GM12878 (cell line): Measurements from ENCODE around the gene CCNY. TPM values are rescaled to one million over a fixed set of nuclear protein-coding genes. Genes with fewer than 3 reads are reported as not detected.

Source experiments
- ATAC-seq: fragments of 200-7000 bp; cut with Tn5 transposase; 3 replicates; pipeline ENCODE4 v1.9.1; 2020; ENCODE audit warnings: mild to moderate bottlenecking, moderate library complexity
- BruUV-seq: library from RNA; stranded (reverse); fragments of 400-500 nt; replicated peaks from 2 replicates; lab custom pipeline; 2021; lab: Mats Ljungman, UMichigan
- CTCF ChIA-PET: fragments of 300-600 bp; sonication (Branson Sonifier 250); formaldehyde crosslinking; extraction: SDS; loops from one replicate; lab custom pipeline; 2021; ENCODE audit warnings: inconsistent platforms; lab: Yijun Ruan, JAX
- POLR2A ChIA-PET: fragments of 350-600 bp; formaldehyde crosslinking; extraction: SDS; loops from one replicate; lab custom pipeline; 2021; ENCODE audit warnings: inconsistent platforms; lab: Charles Lee
- RAD21 ChIA-PET: fragments of 300-600 bp; sonication (Branson Sonifier 250); formaldehyde crosslinking; loops from one replicate; lab custom pipeline; 2023; ENCODE audit warnings: antibody characterized with exemption; ENCODE audit not compliant: unreplicated experiment; lab: Charles Lee
- SMC1A ChIA-PET: fragments of 300-600 bp; sonication (Branson Sonifier 250); formaldehyde crosslinking; loops from one replicate; lab custom pipeline; 2023; ENCODE audit not compliant: unreplicated experiment, uncharacterized antibody; lab: Charles Lee
- DNase-seq: peaks from one replicate; pipeline ENCODE4 v3.0.0-alpha.2; 2011; ENCODE audit warnings: low read depth, low spot score
- FAIRE-seq: peaks from 3 replicates; lab custom pipeline; 2011; peaks lifted over from hg19 to GRCh38; lab: Jason Lieb, UNC
- H2AFZ ChIP-seq: 2 replicates; pipeline ENCODE4 v1.6.0; 2011; ENCODE audit warnings: low read depth, low read length, control low read depth; ENCODE audit not compliant: control insufficient read depth
- H3K27ac ChIP-seq: 2 replicates; pipeline ENCODE4 v1.5.1; 2011; ENCODE audit warnings: control low read depth; ENCODE audit not compliant: control insufficient read depth, insufficient read depth
- H3K27me3 ChIP-seq, 2 experiments: replicated peaks in 1 of 2; 2 replicates each; pipeline versions ENCODE4 v1.6.0 to v1.6.1; 2011; ENCODE audit warnings: low read length in 1 of 2; ENCODE audit not compliant: control insufficient read depth in 2 of 2, insufficient read depth in 2 of 2
- H3K36me3 ChIP-seq, 2 experiments: 2 replicates each; pipeline ENCODE4 v1.5.1; 2011; ENCODE audit warnings: low read length in 1 of 2; ENCODE audit not compliant: control insufficient read depth in 2 of 2, insufficient read depth in 2 of 2
- H3K4me1 ChIP-seq: 2 replicates; pipeline ENCODE4 v1.6.1; 2011; ENCODE audit warnings: mild to moderate bottlenecking, low read length, moderate library complexity, mixed read lengths; ENCODE audit not compliant: control insufficient read depth, insufficient read depth
- H3K4me2 ChIP-seq: 2 replicates; pipeline ENCODE4 v1.6.0; 2011; ENCODE audit warnings: control low read depth; ENCODE audit not compliant: control insufficient read depth, insufficient read depth
- H3K4me3 ChIP-seq: fragments of 200-600 bp; sonication (generic); 2 replicates; pipeline ENCODE4 v1.5.1; 2016
- H3K79me2 ChIP-seq: 2 replicates; pipeline ENCODE4 v1.6.0; 2011; ENCODE audit warnings: low read length; ENCODE audit not compliant: control insufficient read depth, insufficient read depth
- H3K9ac ChIP-seq: 2 replicates; pipeline ENCODE4 v1.8.0; 2011; ENCODE audit warnings: low read length, control low read depth, mixed read lengths; ENCODE audit not compliant: control insufficient read depth, insufficient read depth
- H3K9me3 ChIP-seq: replicated peaks from 3 replicates; pipeline ENCODE4 v1.5.1; 2011; ENCODE audit warnings: mild to moderate bottlenecking, low read length; ENCODE audit not compliant: control insufficient read depth, insufficient read depth
- H4K20me1 ChIP-seq: 2 replicates; pipeline ENCODE4 v1.6.0; 2011; ENCODE audit not compliant: control insufficient read depth, insufficient read depth
- BACH1 ChIP-seq: fragments of 450-650 bp; IDR thresholded peaks from 2 replicates; pipeline ENCODE4 v1.6.1; 2017; ENCODE audit warnings: mild to moderate bottlenecking, borderline replicate concordance
- BRCA1 ChIP-seq: IDR thresholded peaks from 2 replicates; pipeline ENCODE4 v1.6.1; 2011; ENCODE audit warnings: low read depth, low read length, improper control_type of control experiment
- KLF5 ChIP-seq: fragments of 450-650 bp; IDR thresholded peaks from 2 replicates; pipeline ENCODE4 v1.6.1; 2014; ENCODE audit warnings: mild to moderate bottlenecking; ENCODE audit not compliant: partially characterized antibody
- POU2F2 ChIP-seq: IDR thresholded peaks from 3 replicates; pipeline ENCODE4 v1.6.1; 2011; ENCODE audit warnings: low read depth, mild to moderate bottlenecking, low read length, borderline replicate concordance
- WGBS: methylation state at CpG from one replicate; pipeline ENCODE4 v1.1.6; 2016; ENCODE audit warnings: low lambda C conversion rate; ENCODE audit not compliant: insufficient replicate concordance, insufficient coverage; ENCODE audit errors: missing lambda C conversion rate; 5-methylcytosine and 5-hydroxymethylcytosine counted together
- in situ Hi-C: fragments of 300-500 bp; cut with MboI; formaldehyde crosslinking; loops from 9 replicates; pipeline ENCODE4 v1.14.3; 2018; ENCODE audit warnings: mixed read lengths
- intact Hi-C: fragments of 100-400 bp; cut with micrococcal nuclease; formaldehyde crosslinking; loops from one replicate; pipeline ENCODE4 v1.14.2; 2022; ENCODE audit not compliant: unreplicated experiment
- polyA plus RNA-seq, 11 experiments: library from polyadenylated mRNA; depleted of rRNA in 4 of 11; unstranded in 6 of 11; stranded (reverse) in 5 of 11; fragments of >200 nt; fragmentation: Nextera tagmentation in 4 of 11; fragmentation: Illumina TruSeq in 1 of 11; extraction: Ambion mirVana in 4 of 11; extraction: Trizol in 1 of 11; gene quantifications; 1 replicate in 1 of 11; 2 replicates in 10 of 11; pipeline versions ENCODE4 v1.2.1 to v1.2.3, GENCODE V29; 2011 to 2016; ENCODE audit warnings: inconsistent platforms in 2 of 11, missing spikeins in 2 of 11, low read depth in 1 of 11
- total RNA-seq, 4 experiments: library from RNA; depleted of rRNA in 3 of 4; stranded (reverse); fragments of >200 nt in 3 of 4; fragmentation: Illumina TruSeq in 1 of 4; extraction: Trizol in 1 of 4; gene quantifications; 2 replicates each; pipeline versions ENCODE4 v1.2.1 to v1.2.3, GENCODE V29; 2013 to 2021
- TF ChIP-seq, protein P1 (sequence below): IDR thresholded peaks from 2 replicates; pipeline ENCODE4 v1.6.1; 2011; ENCODE audit warnings: low read depth, low read length, improper control_type of control experiment, borderline replicate concordance

The CCNY gene
- total and polyA plus RNA-seq, 10 of the 15 experiments (the other 5 are each of a cell fraction or from before 2014, with no cell fraction given), result 3.6 to 50.0 (median 26.1) TPM

- peaks cover 3% of the 10 kb centered on the region for H4K20me1 ChIP-seq
- peaks cover 14% of the 10 kb centered on the region for H3K4me1 ChIP-seq
- H3K4me3 ChIP-seq, result no peak overlapping the region
- ChIA-PET POLR2A (no interaction called here), SMC1A (interaction anchor here (1.0 kb wide), 1 partner anchor 9 kb away, joined by 4 read pairs; no protein-coding TSS in a partner anchor), CTCF (interaction anchor here (0.6 kb wide), 1 partner anchor 549 kb away, joined by 3 read pairs; no protein-coding TSS in a partner anchor)
- H3K27me3 ChIP-seq, result no peaks in the 10 kb centered on the region
- in situ Hi-C loops (no loop called here), intact Hi-C loops (no loop called here)
- H3K9ac ChIP-seq, result no peak overlapping the region
- no peak overlapping the region for H2AFZ ChIP-seq
- H3K79me2 ChIP-seq, result peaks cover 10% of the 10 kb centered on the region
- BruUV-seq, result no TSS peak
- FAIRE-seq (no peak), DNase-seq (no peak)
- WGBS, result 55% methylated on average over 3 of the region's 3 CpGs
- no peak overlapping the region for H3K4me2 ChIP-seq
- H3K27ac ChIP-seq, result no peak overlapping the region
- no peaks in the 10 kb centered on the region for H3K9me3 ChIP-seq
- H3K36me3 ChIP-seq, result no peaks in the 10 kb centered on the region
- TF ChIP-seq POU2F2 (no peak), KLF5 (no peak), BRCA1 (no peak), BACH1 (no peak)
- TF ChIP-seq, protein P1, sequence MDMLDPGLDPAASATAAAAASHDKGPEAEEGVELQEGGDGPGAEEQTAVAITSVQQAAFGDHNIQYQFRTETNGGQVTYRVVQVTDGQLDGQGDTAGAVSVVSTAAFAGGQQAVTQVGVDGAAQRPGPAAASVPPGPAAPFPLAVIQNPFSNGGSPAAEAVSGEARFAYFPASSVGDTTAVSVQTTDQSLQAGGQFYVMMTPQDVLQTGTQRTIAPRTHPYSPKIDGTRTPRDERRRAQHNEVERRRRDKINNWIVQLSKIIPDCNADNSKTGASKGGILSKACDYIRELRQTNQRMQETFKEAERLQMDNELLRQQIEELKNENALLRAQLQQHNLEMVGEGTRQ, result no peak
- TF ChIP-seq, all 136 proteins: peak for 0
- ATAC-seq, result no peak
- RAD21 ChIA-PET, result interaction anchor here (0.5 kb wide), 1 partner anchor 610 kb away, joined by 3 read pairs; no protein-coding TSS in a partner anchor
Observed at GRCh38 chr10:35463105-35463867, 127.0 kb downstream of the CCNY start.
